ENCODE results near the gene PTPRE.

- TF ChIP-seq CTCF (IDR thresholded peaks at IDR 0.05; ENCODE audit: low read depth, low read length, missing input control) (no peak), REST (IDR thresholded peaks at IDR 0.05) (no peak), TAF1 (conservative IDR thresholded peaks at IDR 0.05) (no peak), JUND (IDR thresholded peaks at IDR 0.05) (no peak), ATF3 (IDR thresholded peaks at IDR 0.05) (no peak), GABPA (IDR thresholded peaks at IDR 0.05 in 1 of 2, conservative IDR thresholded peaks at IDR 0.05 in 1 of 2) (no peak), ZBTB33 (IDR thresholded peaks at IDR 0.05) (no peak), FOXA1 (IDR thresholded peaks at IDR 0.05) (no peak), RXRA (IDR thresholded peaks at IDR 0.05) (no peak), HNF4G (IDR thresholded peaks at IDR 0.05) (no peak), EGR1 (IDR thresholded peaks at IDR 0.05; ENCODE audit: low read depth in 2 of 2) (no peak), RAD21 (IDR thresholded peaks at IDR 0.05) (no peak)
These were observed 156.8 kb downstream of the PTPRE start for GRCh38 chr10:128063736-128064107.

Data from liver (tissue), 3 donors.